ENCODE results near the gene BEGAIN.
"Not testable (repeated sequence)": the region's sequence is repeated elsewhere in the genome, so short reads cannot be mapped to it uniquely, and the experiment has no call there.

Gene BEGAIN

DNA sequence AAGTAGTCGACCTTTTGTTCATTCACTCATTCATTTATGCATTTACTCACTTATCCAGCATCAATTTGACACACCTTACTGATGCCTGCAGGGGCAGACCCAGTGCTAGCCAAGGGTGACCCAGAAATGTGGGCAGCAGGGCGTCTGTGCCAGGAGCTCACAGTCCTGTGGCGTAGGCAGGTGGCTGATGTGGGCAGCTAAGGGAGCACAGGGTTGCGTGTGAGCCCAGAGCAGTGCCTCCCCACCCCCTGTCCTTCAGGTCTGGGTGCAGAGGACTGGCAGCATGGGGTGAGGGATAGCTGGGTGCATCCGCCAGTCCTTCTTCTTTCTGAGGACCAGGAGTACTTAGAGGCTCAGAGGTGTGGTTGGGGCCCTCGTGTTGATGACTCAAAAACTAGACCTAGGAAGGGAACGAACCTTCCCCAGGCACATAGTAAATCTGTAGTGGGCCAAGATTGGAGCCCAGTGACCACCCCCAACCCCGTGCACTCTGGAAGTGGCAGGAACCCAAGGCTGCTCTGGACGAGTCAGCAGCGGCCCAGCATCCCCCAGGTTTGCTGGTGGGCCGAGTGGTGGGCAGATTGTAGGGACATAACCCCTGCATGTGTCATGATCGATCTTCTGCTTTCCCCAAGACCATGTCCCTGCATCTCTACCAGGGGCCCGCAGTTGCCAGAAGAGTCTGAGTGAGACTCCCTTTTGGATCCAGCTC lies 63.9 kb downstream of the BEGAIN start:
- DNase-seq (ENCODE audit: low spot score): no peak

DNA sequence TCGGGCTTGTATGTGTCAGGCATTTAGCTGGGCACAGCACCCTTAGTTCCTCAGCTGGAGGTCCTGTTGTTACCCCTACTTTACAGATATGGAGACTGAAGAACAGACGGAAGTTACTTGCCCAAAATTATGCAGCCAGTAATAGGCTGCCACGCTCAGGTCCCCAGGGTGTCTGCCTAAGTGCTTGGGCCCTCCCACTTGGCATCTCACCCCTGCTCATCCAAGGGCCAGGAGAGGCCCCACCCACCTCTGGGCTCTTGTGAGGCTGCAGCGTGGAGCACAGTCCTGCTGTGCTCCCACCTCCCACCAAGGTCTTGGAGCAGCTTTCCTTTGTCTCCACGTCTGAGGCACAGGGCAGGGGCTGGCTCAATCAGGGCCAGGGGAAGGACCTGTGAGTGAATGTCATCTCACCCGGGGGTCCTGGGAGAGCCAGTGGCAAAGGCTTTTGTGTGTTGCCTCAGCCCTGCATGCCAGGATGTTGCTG lies 64.6 kb downstream of the BEGAIN start:
- no peak for DNase-seq (ENCODE audit: low spot score)

DNA sequence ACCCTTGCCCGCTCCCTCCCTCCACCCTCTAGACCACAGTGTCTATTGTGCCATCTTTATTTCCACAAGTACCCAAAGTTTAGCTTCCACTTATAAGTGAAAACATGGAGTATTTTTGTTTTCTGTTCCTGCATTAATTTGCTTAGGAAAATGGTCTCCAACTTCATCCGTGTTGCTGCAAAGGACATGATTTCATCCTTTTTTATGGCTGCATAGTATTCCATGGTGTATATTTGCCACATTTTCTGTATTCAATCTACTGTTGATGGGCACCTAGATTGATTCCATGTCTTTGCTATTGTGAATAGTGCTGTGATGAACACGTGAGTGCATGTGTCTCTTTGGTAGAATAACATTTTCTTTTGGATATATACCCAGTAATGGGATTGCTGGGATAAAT lies 81.2 kb downstream of the BEGAIN start:
- DNase-seq (ENCODE audit: low spot score): not testable (repeated sequence)

DNA sequence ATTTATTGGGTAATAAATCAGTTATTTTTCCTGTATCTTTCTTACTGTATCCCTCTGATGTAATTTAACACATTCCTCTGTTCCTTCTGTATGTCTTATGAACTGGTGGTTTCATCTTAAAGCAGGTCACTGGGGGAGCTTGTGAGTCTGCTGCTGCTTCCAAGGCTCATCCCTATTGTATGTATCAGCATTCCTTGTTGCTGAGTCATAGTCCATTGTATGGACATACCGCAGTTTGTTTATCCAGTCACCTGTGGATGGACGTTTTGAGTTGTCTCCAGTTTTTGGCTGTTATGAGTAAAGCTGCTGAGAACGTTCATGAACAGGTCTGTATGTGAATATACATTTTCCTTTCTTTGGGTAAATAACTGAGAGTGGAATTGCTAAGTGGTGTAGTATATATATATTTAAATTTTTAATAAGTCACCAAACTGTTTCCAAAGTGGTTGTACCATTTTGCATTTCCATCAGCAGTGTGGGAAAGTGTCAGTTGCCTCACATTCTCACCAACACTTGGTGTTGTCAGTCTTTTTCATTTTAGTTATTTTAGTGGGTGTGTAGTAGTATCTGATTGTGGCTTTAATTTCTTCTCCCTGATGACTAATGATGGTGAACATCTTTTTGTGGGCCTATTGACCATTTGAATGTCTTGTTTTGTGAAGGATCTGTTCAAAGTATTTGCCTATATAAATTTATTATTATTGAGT lies 82.7 kb downstream of the BEGAIN start:
- peak; percentile 70 for DNase-seq (ENCODE audit: low spot score)

DNA sequence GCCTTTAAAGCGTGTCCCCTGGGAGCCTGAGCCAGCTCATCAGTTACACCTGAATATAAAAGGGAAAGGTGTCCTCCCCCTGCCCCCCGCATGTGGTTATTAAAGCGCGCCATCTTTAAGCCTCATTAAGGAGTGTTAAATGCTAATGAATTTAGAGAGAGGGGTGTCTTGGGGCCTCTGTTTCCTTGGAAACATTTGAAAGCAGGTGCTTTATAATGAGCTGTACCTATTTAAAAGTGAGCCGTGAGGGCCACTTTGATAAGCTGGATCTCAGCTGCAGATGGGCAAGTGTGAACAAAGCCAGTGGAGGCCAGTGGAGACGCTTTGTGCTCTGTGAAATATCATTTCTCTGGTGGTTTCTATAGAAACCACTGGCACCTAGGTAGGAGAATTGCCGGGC lies 84.0 kb downstream of the BEGAIN start:
- DNase-seq (ENCODE audit: low spot score): no peak

DNA sequence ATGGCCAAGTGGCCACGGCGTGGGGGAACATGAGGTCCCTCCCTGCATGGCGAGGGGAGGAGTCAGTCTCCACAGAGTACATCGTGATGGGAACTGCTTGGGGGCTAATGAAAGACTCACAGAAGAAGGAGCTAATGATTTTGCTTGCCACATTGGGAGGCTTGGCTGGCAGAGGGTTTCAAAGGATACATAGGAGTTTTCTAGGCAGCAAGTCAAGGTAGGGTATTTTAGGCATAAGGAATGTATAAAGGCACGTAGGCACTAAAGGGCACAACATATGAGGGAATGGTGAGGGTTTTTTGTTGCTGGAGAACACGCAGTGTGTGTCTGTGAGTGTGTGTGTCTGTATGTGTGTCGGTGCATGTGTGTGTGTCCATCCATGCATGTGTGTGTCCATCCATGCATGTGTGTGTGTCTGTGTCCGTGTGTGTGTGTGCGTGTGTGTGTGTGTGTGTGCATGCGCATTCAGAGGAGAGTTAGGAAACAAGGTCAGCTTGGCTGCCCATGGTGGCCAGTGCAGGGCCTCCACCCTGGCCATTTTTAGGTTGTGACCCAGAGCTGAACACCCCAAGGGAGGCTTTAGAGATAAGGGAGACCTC lies 84.5 kb downstream of the BEGAIN start:
- DNase-seq (ENCODE audit: low spot score): no peak

DNA sequence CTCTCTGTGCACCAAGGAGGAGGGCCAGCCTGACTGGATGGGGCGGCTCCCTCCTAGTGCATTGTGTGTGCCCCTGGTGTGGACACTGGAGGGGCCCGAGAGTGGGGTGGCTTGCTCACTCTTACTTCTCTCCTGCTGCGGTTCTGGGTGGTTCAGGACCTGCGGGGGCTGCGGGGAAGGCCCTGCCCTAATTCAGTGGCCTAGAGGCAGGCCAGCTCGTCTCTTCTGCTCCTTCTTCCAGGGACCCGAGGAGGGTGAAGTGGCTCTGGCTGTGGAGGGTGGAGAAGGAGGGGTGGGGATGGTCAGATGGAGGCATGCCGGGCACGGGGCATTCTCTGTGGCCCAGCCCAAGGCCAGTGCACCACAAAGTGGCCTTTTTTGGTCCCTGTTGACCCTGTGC lies 87.1 kb downstream of the BEGAIN start:
- DNase-seq (ENCODE audit: low spot score): no peak

DNA sequence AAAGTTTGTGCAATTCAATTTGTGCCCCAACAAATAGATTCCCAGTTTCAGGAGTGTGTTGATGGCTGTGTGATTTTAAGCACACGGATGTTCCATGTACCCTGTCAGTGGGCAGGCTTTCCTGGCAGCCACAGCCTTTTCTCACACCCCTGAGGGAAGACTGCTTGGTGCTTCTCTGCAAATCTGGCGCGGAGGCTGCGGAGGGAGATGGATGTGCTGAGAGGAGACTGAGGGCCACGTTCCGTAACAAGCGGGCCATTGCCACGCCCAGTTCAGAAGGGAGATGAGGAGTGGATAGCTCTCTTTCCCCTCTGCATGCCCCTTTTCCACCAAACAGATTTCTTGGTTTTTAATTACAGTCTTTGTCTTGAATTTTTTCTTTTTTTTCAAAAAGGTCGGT lies 89.1 kb downstream of the BEGAIN start:
- no peak for DNase-seq (ENCODE audit: low spot score)

DNA sequence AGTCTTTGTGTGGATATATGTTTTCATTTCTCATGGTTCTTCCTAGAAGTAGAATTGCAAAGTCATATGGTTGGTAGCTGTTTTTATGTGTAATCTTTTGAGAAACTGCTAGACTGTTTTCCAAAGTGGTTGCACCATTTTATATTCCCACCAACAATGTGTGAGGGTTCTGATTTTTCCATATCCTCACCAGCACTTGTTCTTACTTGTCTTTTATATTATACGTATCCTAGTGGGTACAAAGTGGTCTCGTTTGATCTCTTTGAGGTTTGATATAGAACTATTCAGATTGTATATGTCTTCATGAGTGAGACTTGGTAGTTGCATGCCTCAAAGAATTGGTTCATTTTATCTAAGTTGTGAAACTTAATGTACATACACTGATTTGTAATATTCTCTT lies 91.3 kb downstream of the BEGAIN start:
- DNase-seq (ENCODE audit: low spot score): no peak

DNA sequence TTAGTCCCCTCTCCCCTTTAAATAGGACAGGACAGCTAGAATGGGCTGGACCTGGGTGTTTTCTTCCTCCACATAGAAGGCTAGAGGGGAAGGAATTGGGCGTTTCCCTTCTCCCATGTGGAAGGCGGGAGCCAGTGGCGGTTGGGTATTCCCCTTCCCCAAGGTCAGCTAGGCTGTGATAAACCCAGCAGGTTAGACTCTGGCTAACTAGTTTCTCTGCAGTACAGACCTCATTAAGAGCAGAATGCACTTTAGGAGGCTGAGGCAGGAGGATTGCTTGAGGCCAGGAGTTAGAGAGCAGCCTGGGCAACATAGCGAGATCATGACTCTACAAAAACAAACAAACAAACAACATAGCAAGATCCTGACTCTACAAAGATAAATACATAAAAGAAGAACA lies 92.6 kb downstream of the BEGAIN start:
- no peak for DNase-seq (ENCODE audit: low spot score)

DNA sequence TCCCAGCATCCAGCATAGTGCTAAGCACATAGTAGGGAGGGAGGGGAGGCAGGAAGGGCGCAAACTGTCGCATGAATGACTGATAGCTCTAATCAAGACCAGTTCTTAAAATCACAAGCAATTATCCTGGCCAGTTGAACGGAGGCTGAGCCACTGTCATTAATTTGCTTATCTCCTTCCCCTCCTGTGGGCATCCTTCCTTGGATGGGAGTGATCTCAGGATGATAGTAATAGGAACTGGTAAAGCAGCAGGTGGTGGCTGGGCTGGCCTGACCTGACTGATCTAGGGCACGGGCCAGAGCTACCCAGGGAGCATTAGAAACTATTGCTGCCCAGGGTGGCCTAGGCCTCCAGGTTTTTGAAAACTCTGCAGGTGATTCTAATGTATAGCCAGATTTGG lies 97.0 kb downstream of the BEGAIN start:
- no peak for DNase-seq (ENCODE audit: low spot score)

DNA sequence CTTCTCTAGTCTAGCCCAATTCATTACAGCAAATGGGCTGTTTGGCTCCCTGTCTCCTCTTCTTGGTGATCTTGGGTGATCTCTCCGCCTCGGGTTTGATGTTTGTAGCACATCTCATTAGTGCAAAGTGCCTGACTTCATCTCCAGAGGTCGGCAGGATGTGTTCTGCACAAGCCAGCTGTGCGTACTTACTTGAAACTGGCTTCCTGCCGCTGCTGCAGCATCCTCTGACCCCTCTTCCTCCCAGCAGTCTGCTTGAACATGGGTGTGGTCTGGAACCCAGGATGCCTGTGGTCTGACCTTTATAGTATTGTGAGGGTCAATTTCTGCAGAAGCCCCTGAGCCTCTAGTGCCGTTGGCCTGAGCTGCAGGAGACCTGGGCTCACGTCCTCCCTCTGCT lies 99.2 kb downstream of the BEGAIN start:
- DNase-seq (ENCODE audit: low spot score): no peak

DNA sequence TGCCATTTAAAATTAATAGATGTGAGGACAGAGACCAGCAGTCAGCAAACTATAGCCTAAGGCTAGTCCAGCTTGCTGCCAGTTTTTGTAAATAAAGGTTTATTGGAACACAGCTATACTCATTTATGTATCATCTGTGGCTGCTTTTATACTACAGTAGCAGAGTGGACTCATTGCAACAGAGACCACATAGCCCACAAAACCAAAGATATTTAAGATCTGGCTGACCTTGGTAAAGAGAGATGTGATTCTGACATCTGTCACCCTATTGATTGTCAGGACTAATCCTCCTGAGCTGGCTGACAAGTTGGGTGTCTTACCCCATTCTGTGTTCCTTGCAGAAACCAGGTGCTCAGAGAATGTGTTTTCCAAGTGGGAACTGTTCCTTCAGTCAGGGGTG lies 99.9 kb downstream of the BEGAIN start:
- DNase-seq (ENCODE audit: low spot score): no peak
